Gastroesophageal sphincter (tissue), 4 donors: ENCODE measurements around the gene ZBTB12. TPM values are rescaled to one million over a fixed set of nuclear protein-coding genes. Genes with fewer than 3 reads are reported as not detected.

Experiments used
- small RNA-seq, 4 donors: library from RNA; depleted of rRNA; stranded (forward); fragments of <200 nt; gene quantifications; one replicate each; pipeline ENCODE3, GENCODE V24; 2016
- total RNA-seq, 4 donors: library from RNA; depleted of rRNA; stranded (reverse); fragments of >200 nt; gene quantifications; one replicate each; pipeline ENCODE4 v1.1.0, GENCODE V29; 2016

ZBTB12 gene
- total RNA-seq, 4 donors from 2014 or later: 0.40 to 2.0 (median 0.86) TPM

Small RNA genes within 50 kb of the gene (small RNA-seq; reads per million reads assigned to genes)
- 0 reads per million in 4 donors for gene AL645922.1

Other genes with a start within 250 kb of the ZBTB12 start
- gene BAG6, start 249.4 kb downstream of the ZBTB12 start, total RNA-seq: 100 to 1,000 TPM; 131 to 252 (median 190) TPM
- gene APOM, start 246.2 kb downstream of the ZBTB12 start, total RNA-seq: 1 to 10 TPM in 3 of 4 donors, under 1 TPM in 1; 0.62 to 7.4 (median 3.2) TPM
- 10 to 100 TPM; 30.0 to 40.0 (median 36.1) TPM for gene C6orf47, start 241.3 kb downstream of the ZBTB12 start, total RNA-seq
- 10 to 100 TPM; 17.1 to 22.3 (median 17.9) TPM for gene GPANK1, start 237.1 kb downstream of the ZBTB12 start, total RNA-seq
- gene CSNK2B, start 236.0 kb downstream of the ZBTB12 start, total RNA-seq: 100 to 1,000 TPM; 162 to 197 (median 167) TPM
- 1 to 10 TPM in 3 of 4 donors, under 1 TPM in 1; 0.10 to 9.3 (median 3.9) TPM for gene LY6G5B, start 232.1 kb downstream of the ZBTB12 start, total RNA-seq
- gene LY6G5C, start 221.0 kb downstream of the ZBTB12 start, total RNA-seq: 1 to 10 TPM in 1 of 4 donors, under 1 TPM in 1, not detected in 2; 0.94 to 1.9 TPM
- gene ABHD16A, start 198.8 kb downstream of the ZBTB12 start, total RNA-seq: 10 to 100 TPM; 37.4 to 49.8 (median 47.2) TPM
- not detected for gene LY6G6F, start 195.2 kb downstream of the ZBTB12 start, total RNA-seq
- gene LY6G6D, start 186.7 kb downstream of the ZBTB12 start, total RNA-seq: not detected
- not detected for gene LY6G6C, start 180.3 kb downstream of the ZBTB12 start, total RNA-seq
- gene MPIG6B, start 178.7 kb downstream of the ZBTB12 start, total RNA-seq: under 1 TPM in 1 of 4 donors, not detected in 3; 0.54 TPM
- gene DDAH2, start 172.8 kb downstream of the ZBTB12 start, total RNA-seq: 100 to 1,000 TPM in 2 of 4 donors, 10 to 100 TPM in 2; 75.6 to 127 (median 99.0) TPM
- gene CLIC1, start 165.6 kb downstream of the ZBTB12 start, total RNA-seq: 100 to 1,000 TPM; 191 to 427 (median 276) TPM
- 10 to 100 TPM in 1 of 4 donors, 1 to 10 TPM in 3; 1.9 to 12.7 (median 6.7) TPM for gene MSH5, start 162.1 kb downstream of the ZBTB12 start, total RNA-seq
- 1 to 10 TPM in 1 of 4 donors, under 1 TPM in 1, not detected in 2; 0.93 to 1.1 TPM for gene SAPCD1, start 139.4 kb downstream of the ZBTB12 start, total RNA-seq
- under 1 TPM; 0.12 to 0.54 (median 0.31) TPM for gene VWA7, start 124.8 kb downstream of the ZBTB12 start, total RNA-seq
- gene VARS1, start 106.3 kb downstream of the ZBTB12 start, total RNA-seq: 10 to 100 TPM; 25.4 to 50.6 (median 29.9) TPM
- 10 to 100 TPM; 18.0 to 31.7 (median 28.5) TPM for gene LSM2, start 95.1 kb downstream of the ZBTB12 start, total RNA-seq
- 1 to 10 TPM; 1.9 to 3.9 (median 2.6) TPM for gene HSPA1L, start 86.8 kb downstream of the ZBTB12 start, total RNA-seq
- 100 to 1,000 TPM; 287 to 496 (median 351) TPM for gene HSPA1A, start 86.5 kb downstream of the ZBTB12 start, total RNA-seq
- 100 to 1,000 TPM; 198 to 260 (median 219) TPM for gene HSPA1B, start 74.3 kb downstream of the ZBTB12 start, total RNA-seq
- 10 to 100 TPM; 28.2 to 39.1 (median 30.5) TPM for gene NEU1, start 39.3 kb downstream of the ZBTB12 start, total RNA-seq
- 1 to 10 TPM in 2 of 4 donors, not detected in 2; 1.1 to 4.5 TPM for gene SLC44A4, start 23.1 kb downstream of the ZBTB12 start, total RNA-seq
- gene EHMT2, start 4.4 kb downstream of the ZBTB12 start, total RNA-seq: 10 to 100 TPM; 29.5 to 43.4 (median 35.5) TPM
- gene C2, start 25.6 kb upstream of the ZBTB12 start, total RNA-seq: 10 to 100 TPM in 3 of 4 donors, 1 to 10 TPM in 1; 3.3 to 33.4 (median 14.4) TPM
- gene CFB, start 44.0 kb upstream of the ZBTB12 start, total RNA-seq: 10 to 100 TPM in 3 of 4 donors, 1 to 10 TPM in 1; 8.1 to 42.6 (median 23.1) TPM
- 10 to 100 TPM; 64.1 to 89.7 (median 70.4) TPM for gene NELFE, start 56.9 kb upstream of the ZBTB12 start, total RNA-seq
- gene SKIC2, start 57.1 kb upstream of the ZBTB12 start, total RNA-seq: 10 to 100 TPM; 18.8 to 52.5 (median 25.8) TPM
- gene DXO, start 70.1 kb upstream of the ZBTB12 start, total RNA-seq: 10 to 100 TPM; 12.3 to 17.4 (median 14.6) TPM
- gene C4A, start 80.0 kb upstream of the ZBTB12 start, total RNA-seq: 100 to 1,000 TPM in 1 of 4 donors, 10 to 100 TPM in 3; 50.4 to 111 (median 81.5) TPM
- 100 to 1,000 TPM in 1 of 4 donors, 10 to 100 TPM in 3; 45.6 to 259 (median 82.1) TPM for gene C4B, start 112.7 kb upstream of the ZBTB12 start, total RNA-seq
- 1 to 10 TPM in 1 of 4 donors, under 1 TPM in 2, not detected in 1; 0.47 to 1.7 (median 0.81) TPM for gene CYP21A2, start 136.3 kb upstream of the ZBTB12 start, total RNA-seq
- gene TNXB, start 207.3 kb upstream of the ZBTB12 start, total RNA-seq: 100 to 1,000 TPM; 148 to 394 (median 190) TPM
- gene ATF6B, start 226.2 kb upstream of the ZBTB12 start, total RNA-seq: 10 to 100 TPM; 13.3 to 26.9 (median 25.2) TPM
- 1 to 10 TPM; 2.3 to 4.2 (median 3.7) TPM for gene FKBPL, start 228.2 kb upstream of the ZBTB12 start, total RNA-seq
- 1 to 10 TPM; 1.2 to 4.8 (median 3.1) TPM for gene PRRT1, start 249.9 kb upstream of the ZBTB12 start, total RNA-seq